PFSK-1 (cell line): ENCODE data around the gene RPS6KA2.

ENCODE experiments used
- POLR2AphosphoS5 ChIP-seq: IDR thresholded peaks from 2 replicates; pipeline ENCODE4 v1.6.1; 2012; ENCODE audit warnings: low read depth, mild to moderate bottlenecking, control low read depth, low read length, moderate library complexity
- REST ChIP-seq, 2 experiments: IDR thresholded peaks; 2 replicates each; pipeline versions ENCODE4 v1.6.1 to v1.8.0; 2011 to 2012; ENCODE audit warnings: low read depth in 2 of 2, low read length in 2 of 2, control low read depth in 1 of 2, inconsistent platforms in 1 of 2, mild to moderate bottlenecking in 1 of 2, moderate library complexity in 1 of 2; ENCODE audit not compliant: insufficient read depth in 1 of 2

DNA sequence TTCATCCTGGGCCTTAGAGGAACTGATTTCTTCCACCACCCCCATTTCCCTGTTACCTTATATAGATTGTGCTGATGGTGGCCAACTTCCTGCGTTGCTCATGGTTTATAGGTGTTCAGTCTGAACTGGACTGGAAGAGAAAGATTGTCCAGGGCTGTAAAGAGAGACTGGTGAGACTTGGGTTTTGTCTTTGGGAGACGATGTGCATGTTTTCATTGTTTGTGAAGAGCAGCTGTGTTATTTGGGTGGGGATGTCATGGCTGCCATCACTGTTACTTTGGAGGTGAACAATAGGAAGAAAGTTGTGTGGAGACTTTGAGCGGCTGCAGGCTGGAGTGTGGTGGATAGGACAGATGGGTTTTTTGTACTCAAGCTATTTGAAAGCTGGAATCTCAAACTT is 228.7 kb downstream of the RPS6KA2 start:
- TF ChIP-seq POLR2AphosphoS5: no peak
- no peak for TF ChIP-seq REST (IDR thresholded peaks at IDR 0.05; ENCODE audit: insufficient read depth in 1 of 2, low read depth in 2 of 2, low read length in 2 of 2)
